Measurements from ENCODE around the gene EXOC3.

Gene EXOC3

GRCh38 chr5:494667-495255 is 51.8 kb downstream of the EXOC3 start:
- TF ChIP-seq POLR2AphosphoS5 (IDR thresholded peaks at IDR 0.05; ENCODE audit: low read depth, low read length) (no peak), SIN3A (IDR thresholded peaks at IDR 0.05; ENCODE audit: borderline replicate concordance, insufficient read depth, low read length) (no peak), TAF1 (IDR thresholded peaks at IDR 0.05; ENCODE audit: borderline replicate concordance, insufficient read depth, low read length) (no peak), FOXP2 (optimal IDR thresholded peaks at IDR 0.05; ENCODE audit: borderline replicate concordance, extremely low read depth, extremely low read length, insufficient read depth) (no peak), REST (IDR thresholded peaks at IDR 0.05; ENCODE audit: insufficient read depth in 1 of 2, low read depth in 2 of 2, low read length in 2 of 2) (no peak)

- TF ChIP-seq POLR2AphosphoS5 (IDR thresholded peaks at IDR 0.05; ENCODE audit: low read depth, low read length), result no peak
- TF ChIP-seq TAF1 (IDR thresholded peaks at IDR 0.05; ENCODE audit: borderline replicate concordance, insufficient read depth, low read length), result no peak
- no peak for TF ChIP-seq SIN3A (IDR thresholded peaks at IDR 0.05; ENCODE audit: borderline replicate concordance, insufficient read depth, low read length)
- no peak for TF ChIP-seq FOXP2 (optimal IDR thresholded peaks at IDR 0.05; ENCODE audit: borderline replicate concordance, extremely low read depth, extremely low read length, insufficient read depth)
- TF ChIP-seq REST (IDR thresholded peaks at IDR 0.05; ENCODE audit: insufficient read depth in 1 of 2, low read depth in 2 of 2, low read length in 2 of 2), result no peak
These were observed 53.1 kb downstream of the EXOC3 start for GRCh38 chr5:496028-496427.

GRCh38 chr5:497090-497700 is 54.2 kb downstream of the EXOC3 start:
- TF ChIP-seq FOXP2 (optimal IDR thresholded peaks at IDR 0.05; ENCODE audit: borderline replicate concordance, extremely low read depth, extremely low read length, insufficient read depth), result no peak
- TF ChIP-seq POLR2AphosphoS5 (IDR thresholded peaks at IDR 0.05; ENCODE audit: low read depth, low read length), result no peak
- TF ChIP-seq REST (IDR thresholded peaks at IDR 0.05; ENCODE audit: insufficient read depth in 1 of 2, low read depth in 2 of 2, low read length in 2 of 2), result no peak
- TF ChIP-seq TAF1 (IDR thresholded peaks at IDR 0.05; ENCODE audit: borderline replicate concordance, insufficient read depth, low read length), result no peak

- TF ChIP-seq POLR2AphosphoS5 (IDR thresholded peaks at IDR 0.05; ENCODE audit: low read depth, low read length), result no peak
- TF ChIP-seq REST (IDR thresholded peaks at IDR 0.05; ENCODE audit: insufficient read depth in 1 of 2, low read depth in 2 of 2, low read length in 2 of 2), result no peak
- no peak for TF ChIP-seq SIN3A (IDR thresholded peaks at IDR 0.05; ENCODE audit: borderline replicate concordance, insufficient read depth, low read length)
- TF ChIP-seq FOXP2 (optimal IDR thresholded peaks at IDR 0.05; ENCODE audit: borderline replicate concordance, extremely low read depth, extremely low read length, insufficient read depth), result no peak
- no peak for TF ChIP-seq TAF1 (IDR thresholded peaks at IDR 0.05; ENCODE audit: borderline replicate concordance, insufficient read depth, low read length)
These were observed 55.0 kb downstream of the EXOC3 start for GRCh38 chr5:497871-498509.

All from PFSK-1 (cell line).